ENCODE results near the gene C12orf76. TPM values are rescaled to one million over a fixed set of nuclear protein-coding genes. Genes with fewer than 3 reads are reported as not detected.
"Not testable (repeated sequence)": the region's sequence is repeated elsewhere in the genome, so short reads cannot be mapped to it uniquely, and the experiment has no call there.

C12orf76 gene
- total RNA-seq, 3 donors from 2014 or later: 16.0 to 19.3 (median 18.1) TPM

- Histone ChIP-seq H3K9me3 (no peaks in the 10 kb centered on the region), H3K27me3 (no peaks in the 10 kb centered on the region), H3K27ac (no peak overlapping the region), H3K36me3 (no peaks in the 10 kb centered on the region), H3K4me3 (no peak overlapping the region), H3K4me1 (no peaks in the 10 kb centered on the region)
- DNase-seq (ENCODE audit: low spot score in 2 of 2): no peak
- intact Hi-C loops (cut with DNase I; ENCODE audit: low total_unique reads): loop anchor here (2.0 kb wide), 1 partner anchor 61 kb away; no protein-coding TSS in a partner anchor
- no peak for TF ChIP-seq POLR2A (IDR thresholded peaks at IDR 0.05)
- no peak for TF ChIP-seq CTCF (IDR thresholded peaks at IDR 0.05)
- no peak for TF ChIP-seq POLR2AphosphoS5 (IDR thresholded peaks at IDR 0.05)
Observed at GRCh38 chr12:110059651-110060000, 11.3 kb upstream of the C12orf76 start.

- intact Hi-C loops (cut with DNase I; ENCODE audit: low total_unique reads): loop anchor here (2.0 kb wide), 1 partner anchor 62 kb away; no protein-coding TSS in a partner anchor
- no peak for DNase-seq (ENCODE audit: low spot score in 2 of 2)
- Histone ChIP-seq H3K4me3 (no peak overlapping the region), H3K27ac (no peak overlapping the region), H3K36me3 (no peaks in the 10 kb centered on the region), H3K27me3 (no peaks in the 10 kb centered on the region), H3K4me1 (no peaks in the 10 kb centered on the region), H3K9me3 (no peaks in the 10 kb centered on the region)
- no peak for TF ChIP-seq CTCF (IDR thresholded peaks at IDR 0.05)
- TF ChIP-seq POLR2AphosphoS5 (IDR thresholded peaks at IDR 0.05): no peak
- TF ChIP-seq POLR2A (IDR thresholded peaks at IDR 0.05): no peak
Observed at GRCh38 chr12:110058875-110059615, 10.7 kb upstream of the C12orf76 start.

- H3K27ac ChIP-seq; H3K9me3 ChIP-seq; DNase-seq (ENCODE audit: low spot score in 2 of 2); H3K4me1 ChIP-seq; H3K4me3 ChIP-seq; H3K27me3 ChIP-seq; intact Hi-C loops (cut with DNase I; ENCODE audit: low total_unique reads); H3K36me3 ChIP-seq: not testable (repeated sequence)
Observed at GRCh38 chr12:110056643-110057042, 8.3 kb upstream of the C12orf76 start.

GRCh38 chr12:110055375-110056352, 7.3 kb upstream of the C12orf76 start:
- DNase-seq (ENCODE audit: low spot score in 2 of 2); intact Hi-C loops (cut with DNase I; ENCODE audit: low total_unique reads); H3K9me3 ChIP-seq; H3K27ac ChIP-seq; H3K36me3 ChIP-seq; H3K4me1 ChIP-seq; H3K27me3 ChIP-seq; H3K4me3 ChIP-seq: not testable (repeated sequence)

GRCh38 chr12:110050927-110051326, 2.6 kb upstream of the C12orf76 start:
- no peak for DNase-seq (ENCODE audit: low spot score in 2 of 2)
- Histone ChIP-seq H3K27me3 (no peaks in the 10 kb centered on the region), H3K36me3 (no peaks in the 10 kb centered on the region), H3K27ac (no peak overlapping the region), H3K4me1 (peaks cover 0 to 11% of the 10 kb centered on the region in 2 donors), H3K9me3 (no peaks in the 10 kb centered on the region), H3K4me3 (no peak overlapping the region)
- intact Hi-C loops (cut with DNase I; ENCODE audit: low total_unique reads): no loop called here
- TF ChIP-seq CTCF (IDR thresholded peaks at IDR 0.05) (no peak), POLR2A (IDR thresholded peaks at IDR 0.05) (no peak), POLR2AphosphoS5 (IDR thresholded peaks at IDR 0.05) (no peak)

GRCh38 chr12:110049666-110050065, 1.3 kb upstream of the C12orf76 start:
- H3K4me3 ChIP-seq; H3K27me3 ChIP-seq; H3K36me3 ChIP-seq; H3K9me3 ChIP-seq; DNase-seq (ENCODE audit: low spot score in 2 of 2); intact Hi-C loops (cut with DNase I; ENCODE audit: low total_unique reads); H3K27ac ChIP-seq: not testable (repeated sequence)
- H3K4me1 ChIP-seq: peaks cover 0 to 11% of the 10 kb centered on the region in 2 donors

- Histone ChIP-seq H3K4me3 (peak overlapping the region; percentile 85 to 88 (median 88)), H3K27ac (peak overlapping the region; percentile 74 to 81)
Observed at GRCh38 chr12:110049034-110049433, 712 bp upstream of the C12orf76 start.

More at GRCh38 chr12:110049034-110049433, 712 bp upstream of the C12orf76 start:
- H3K36me3 ChIP-seq; H3K27me3 ChIP-seq; H3K9me3 ChIP-seq; intact Hi-C loops (cut with DNase I; ENCODE audit: low total_unique reads); DNase-seq (ENCODE audit: low spot score in 2 of 2): not testable (repeated sequence)
- peaks cover 0 to 11% of the 10 kb centered on the region in 2 donors for H3K4me1 ChIP-seq

Data from breast epithelium (tissue), 4 donors.